HG03520 (cell line): ENCODE measurements around the gene APH1A.
"Not testable (repeated sequence)": the region's sequence is repeated elsewhere in the genome, so short reads cannot be mapped to it uniquely, and the experiment has no call there.

Source experiments
- ATAC-seq: cut with Tn5 transposase; IDR thresholded peaks from one replicate; pipeline ENCODE4 v1.9.1; 2021; ENCODE audit warnings: mild to moderate bottlenecking, moderate library complexity; ENCODE audit not compliant: unreplicated experiment

The APH1A gene

GRCh38 chr1:150268705-150269403 is at the start of gene APH1A:
Gene APH1A, minus strand, starts transcription at chr1:150269016. Its CDS starts 206 bp downstream, at chr1:150268810.
- peak; percentile 74 for ATAC-seq

GRCh38 chr1:150314691-150315090 is 45.9 kb upstream of the APH1A start:
- not testable (repeated sequence) for ATAC-seq

GRCh38 chr1:150311762-150312161 is 42.9 kb upstream of the APH1A start:
- ATAC-seq = no peak

- no peak for ATAC-seq
These were observed 41.1 kb upstream of the APH1A start for GRCh38 chr1:150309758-150310508.

GRCh38 chr1:150308585-150308984 is 39.8 kb upstream of the APH1A start:
- not testable (repeated sequence) for ATAC-seq

GRCh38 chr1:150302902-150303301 is 34.1 kb upstream of the APH1A start:
- no peak for ATAC-seq

GRCh38 chr1:150302338-150302737 is 33.5 kb upstream of the APH1A start:
- ATAC-seq = no peak

- no peak for ATAC-seq
These were observed 30.9 kb upstream of the APH1A start for GRCh38 chr1:150299716-150300115.

- ATAC-seq = no peak
These were observed 26.7 kb upstream of the APH1A start for GRCh38 chr1:150295476-150295875.

GRCh38 chr1:150293433-150294253 is 24.8 kb upstream of the APH1A start, which contains the start of gene MRPS21:
Gene MRPS21, plus strand, starts transcription at chr1:150293861. Its CDS starts 506 bp downstream, at chr1:150294367.
- peak; percentile 97 for ATAC-seq

GRCh38 chr1:150288822-150289221 is 20.0 kb upstream of the APH1A start:
- no peak for ATAC-seq

- ATAC-seq = no peak
These were observed 19.6 kb upstream of the APH1A start for GRCh38 chr1:150288382-150288781.

- no peak for ATAC-seq
These were observed 14.4 kb upstream of the APH1A start for GRCh38 chr1:150283260-150283659.

GRCh38 chr1:150282558-150282958 is 13.7 kb upstream of the APH1A start:
- no peak for ATAC-seq

GRCh38 chr1:150281758-150282557 is 13.1 kb upstream of the APH1A start, which contains the start of gene CIART:
Gene CIART, plus strand, starts transcription at chr1:150282554. Its CDS starts 714 bp downstream, at chr1:150283268.
- ATAC-seq = no peak

- no peak for ATAC-seq
These were observed 12.5 kb upstream of the APH1A start for GRCh38 chr1:150281221-150281757.

GRCh38 chr1:150280138-150280707 is 11.4 kb upstream of the APH1A start:
- ATAC-seq = no peak

GRCh38 chr1:150273311-150273710 is 4.5 kb upstream of the APH1A start:
- no peak for ATAC-seq

GRCh38 chr1:150271291-150271959 is 2.6 kb upstream of the APH1A start:
- no peak for ATAC-seq
